NOMO-1 (cell line): Measurements from ENCODE around the gene PNLIPRP1.

Source experiments
- DNase-seq, 2 experiments: peaks; one replicate each; lab custom pipeline; 2025; ENCODE audit not compliant: unreplicated experiment in 2 of 2; lab: John Stamatoyannopoulos, UW

The PNLIPRP1 gene

DNA sequence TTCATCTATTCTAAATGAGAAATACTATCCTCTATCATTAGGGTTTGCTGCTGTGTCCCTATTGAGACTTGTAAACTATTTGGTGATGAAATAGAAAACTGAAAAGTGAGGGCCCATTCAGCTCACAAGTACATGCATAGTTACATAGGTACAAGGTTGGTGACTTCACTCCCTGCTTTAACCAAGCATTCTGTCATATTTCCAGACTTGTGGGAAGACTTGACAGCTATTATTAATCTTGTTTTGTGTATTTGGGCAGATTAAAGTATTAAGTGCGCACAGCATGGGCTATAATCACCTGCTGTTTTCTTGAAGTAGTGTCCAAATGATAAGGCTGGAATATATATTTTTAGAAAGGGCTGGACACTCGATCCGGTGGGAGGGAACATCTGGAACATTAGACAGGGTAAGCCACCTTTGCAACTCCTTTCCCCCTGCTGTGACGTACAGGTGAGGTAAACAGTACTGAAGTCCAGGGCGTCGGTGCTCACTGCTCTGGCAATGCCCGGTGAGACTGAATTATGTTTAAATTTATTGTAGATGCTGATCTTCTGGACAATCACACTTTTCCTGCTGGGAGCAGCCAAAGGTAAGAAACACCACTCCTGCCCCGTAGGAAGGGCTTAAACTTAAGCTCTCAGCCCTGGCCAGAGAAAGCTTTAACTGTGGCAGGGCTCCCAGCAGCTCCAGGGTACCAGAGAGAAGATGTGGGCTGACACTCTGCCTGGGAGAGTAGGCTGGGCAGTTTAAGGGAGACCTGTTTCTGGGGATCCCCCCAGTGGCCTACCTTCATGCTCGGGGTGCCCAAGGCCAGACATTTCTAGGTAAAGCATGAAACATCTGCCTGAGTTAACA, at the start of gene PNLIPRP1:
Gene PNLIPRP1, plus strand, starts transcription at position 370 of the 855 bp plus-strand sequence. Its CDS starts 171 bp downstream, at position 541.
- DNase-seq: no peak

DNA sequence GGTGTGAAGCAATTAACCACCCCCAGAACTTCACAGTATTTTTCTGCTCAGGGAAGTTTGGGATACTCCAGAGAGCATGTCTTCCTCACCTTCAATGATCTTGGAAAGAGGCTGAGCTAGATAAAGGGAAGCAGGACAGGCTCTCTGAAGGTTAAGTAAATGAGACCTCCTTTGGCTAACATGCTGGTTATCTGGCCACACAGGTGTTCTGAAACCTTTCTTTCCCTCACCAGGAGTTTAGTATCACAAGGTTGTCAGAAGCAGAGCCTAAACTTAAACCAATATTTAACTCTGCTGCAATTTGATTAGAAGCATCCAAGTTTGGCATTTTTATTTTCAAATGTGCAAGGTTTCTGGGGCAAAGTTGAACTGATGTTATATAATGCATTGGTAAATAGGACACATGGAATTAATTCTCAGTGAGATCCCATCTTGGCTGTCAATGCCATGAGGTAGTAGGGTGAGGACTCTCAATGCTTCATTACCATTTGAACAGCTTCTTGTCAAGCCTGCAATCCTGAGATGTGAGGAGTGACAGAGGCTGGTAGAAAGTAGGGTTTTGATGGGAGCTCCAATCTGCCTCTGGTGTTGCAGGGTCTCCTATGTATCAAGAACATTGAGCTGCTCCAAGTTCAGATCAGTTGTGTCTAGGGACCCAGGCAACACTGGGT, 48.6 kb upstream of the PNLIPRP1 start:
- DNase-seq: no peak

DNA sequence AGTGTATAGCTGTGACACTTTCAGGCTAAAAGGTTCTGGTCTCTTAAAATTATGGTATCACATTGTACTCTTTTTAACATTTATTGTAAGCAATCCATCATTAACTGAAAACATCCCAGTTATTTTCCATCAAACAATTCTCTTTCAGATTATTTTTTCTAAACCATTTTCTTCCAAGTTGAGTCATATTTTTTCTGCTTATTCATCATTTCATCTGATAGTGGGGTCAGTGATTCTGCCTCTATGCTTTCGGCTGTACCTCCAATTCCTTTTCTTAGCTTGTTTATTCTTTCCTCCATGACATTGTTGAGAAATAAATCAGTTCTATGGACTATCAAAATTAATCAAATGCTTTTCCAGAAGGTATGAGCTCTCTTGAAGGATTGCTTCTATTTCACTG, 45.6 kb upstream of the PNLIPRP1 start:
- DNase-seq: no peak

DNA sequence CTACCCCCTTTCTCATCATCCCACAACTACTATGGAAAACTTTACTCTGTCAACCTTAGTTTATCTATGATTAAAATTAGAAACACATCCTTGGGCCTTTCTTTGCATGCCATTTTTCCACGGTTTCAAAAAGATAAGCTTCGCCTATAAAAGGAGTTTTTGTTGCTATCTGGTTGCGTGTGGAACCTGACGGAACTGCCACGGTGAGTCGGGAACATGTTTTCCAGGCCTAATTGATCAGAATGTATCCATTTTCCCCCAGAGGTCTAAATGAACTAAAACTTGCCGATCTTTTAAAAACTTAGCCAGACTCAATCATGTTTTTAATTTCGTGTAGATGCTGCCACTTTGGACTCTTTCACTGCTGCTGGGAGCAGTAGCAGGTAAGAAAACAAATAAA, 45.0 kb upstream of the PNLIPRP1 start, which contains the start of gene PNLIP:
Gene PNLIP, plus strand, starts transcription at position 176 of the 400 bp plus-strand sequence. Its CDS starts 162 bp downstream, at position 338.
- no peak for DNase-seq

DNA sequence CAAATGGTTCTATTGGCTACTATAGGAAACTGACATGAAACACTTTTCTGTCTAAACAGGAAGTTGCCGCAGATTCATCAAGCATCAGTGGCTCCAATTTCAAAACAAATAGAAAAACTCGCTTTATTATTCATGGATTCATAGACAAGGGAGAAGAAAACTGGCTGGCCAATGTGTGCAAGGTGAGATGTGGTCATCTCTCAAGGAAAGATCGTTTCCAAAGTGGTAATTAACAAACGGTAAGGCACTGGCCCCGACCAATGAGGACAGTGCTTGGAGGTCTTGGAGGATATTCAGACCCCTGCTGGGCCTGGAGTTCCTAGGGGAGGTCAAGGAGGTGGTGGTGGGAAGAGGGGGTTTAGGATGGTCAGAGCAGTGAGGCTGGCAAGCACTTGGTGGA, 42.5 kb upstream of the PNLIPRP1 start:
- DNase-seq: no peak

DNA sequence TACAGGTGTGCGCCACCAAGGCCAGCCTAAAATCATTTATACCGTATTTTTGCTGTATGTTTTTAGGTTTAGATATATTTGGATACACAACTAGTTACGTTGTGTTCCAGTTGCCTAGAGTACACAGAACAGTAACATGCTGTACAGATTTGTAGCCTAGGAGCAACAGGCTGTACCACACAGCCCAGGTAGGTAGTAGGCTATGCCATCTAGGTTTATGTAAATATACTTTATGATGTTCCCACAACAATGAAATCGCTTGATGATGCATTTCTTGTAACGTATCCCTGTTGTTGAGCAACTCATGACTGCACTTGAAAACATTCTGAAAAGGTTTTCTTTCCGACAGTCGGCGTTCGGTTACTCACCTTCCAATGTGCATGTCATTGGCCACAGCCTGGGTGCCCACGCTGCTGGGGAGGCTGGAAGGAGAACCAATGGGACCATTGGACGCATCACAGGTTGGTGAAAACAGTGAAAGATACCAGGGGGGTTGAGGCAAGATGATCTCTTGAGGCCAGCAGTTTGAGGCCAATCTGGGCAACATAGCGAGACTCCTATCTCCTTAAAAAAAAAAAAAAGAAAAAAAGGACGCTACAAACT, 37.3 kb upstream of the PNLIPRP1 start:
- DNase-seq: no peak

DNA sequence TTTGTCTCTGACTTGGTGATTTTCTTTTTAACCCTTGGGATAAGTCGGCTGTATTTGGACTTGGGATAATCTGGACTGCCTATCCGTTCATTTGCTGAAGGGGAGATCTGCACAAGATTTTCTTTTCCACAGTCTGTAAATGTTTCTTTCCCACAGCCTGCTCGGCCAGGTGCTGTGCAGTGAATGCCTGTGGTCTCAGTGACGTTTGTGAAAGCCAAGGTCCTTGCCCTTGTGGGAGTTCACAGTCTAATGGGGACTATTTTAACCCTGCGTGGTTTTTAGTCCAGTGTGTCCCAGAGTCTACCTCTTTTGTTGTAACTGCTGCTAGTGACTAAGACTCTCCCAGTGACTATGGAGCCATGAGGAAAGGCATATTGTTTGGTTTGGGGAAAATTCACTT, 36.1 kb upstream of the PNLIPRP1 start:
- no peak for DNase-seq

DNA sequence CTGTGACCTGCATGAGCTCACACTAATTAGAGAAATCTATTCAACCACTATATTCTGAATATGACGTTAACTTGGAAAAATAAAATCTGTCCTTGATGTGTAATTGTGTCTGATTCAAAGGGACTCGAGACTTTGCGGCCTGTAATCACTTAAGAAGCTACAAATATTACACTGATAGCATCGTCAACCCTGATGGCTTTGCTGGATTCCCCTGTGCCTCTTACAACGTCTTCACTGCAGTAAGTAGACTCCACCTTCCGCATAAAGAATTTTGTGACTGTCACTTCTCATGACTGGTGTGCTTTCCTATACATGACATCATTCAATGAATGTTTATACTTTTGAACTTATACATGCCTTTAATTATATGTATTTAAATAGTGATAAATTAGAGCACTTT, 34.9 kb upstream of the PNLIPRP1 start:
- DNase-seq: no peak

DNA sequence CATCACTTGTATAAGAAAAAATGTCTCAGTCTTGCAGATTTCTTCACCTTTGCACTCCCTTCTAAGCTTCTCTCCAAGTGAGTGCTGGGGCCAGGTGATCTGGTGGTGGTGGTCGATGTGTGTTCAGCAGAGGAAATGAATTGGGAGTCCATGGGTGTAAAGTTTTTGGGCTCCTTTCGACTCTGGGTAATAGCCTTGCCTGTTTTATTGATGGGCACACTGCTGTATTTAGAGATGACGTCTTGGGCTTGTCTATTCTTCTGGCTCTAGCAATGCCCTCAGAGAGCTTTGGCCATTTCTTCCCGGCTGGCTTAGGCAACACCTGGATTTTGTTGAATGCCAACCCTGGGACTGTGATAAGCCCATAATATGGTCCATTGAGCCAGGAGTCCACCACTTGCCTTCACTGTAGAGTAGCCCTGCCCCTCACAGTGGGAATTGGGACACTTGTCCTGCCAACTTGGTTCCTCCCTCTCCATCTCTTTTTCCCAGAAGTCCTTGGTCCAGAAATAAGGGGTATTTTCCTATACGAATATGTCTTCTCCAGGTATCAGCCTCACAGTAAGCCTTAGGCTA, 33.4 kb upstream of the PNLIPRP1 start:
- no peak for DNase-seq

DNA sequence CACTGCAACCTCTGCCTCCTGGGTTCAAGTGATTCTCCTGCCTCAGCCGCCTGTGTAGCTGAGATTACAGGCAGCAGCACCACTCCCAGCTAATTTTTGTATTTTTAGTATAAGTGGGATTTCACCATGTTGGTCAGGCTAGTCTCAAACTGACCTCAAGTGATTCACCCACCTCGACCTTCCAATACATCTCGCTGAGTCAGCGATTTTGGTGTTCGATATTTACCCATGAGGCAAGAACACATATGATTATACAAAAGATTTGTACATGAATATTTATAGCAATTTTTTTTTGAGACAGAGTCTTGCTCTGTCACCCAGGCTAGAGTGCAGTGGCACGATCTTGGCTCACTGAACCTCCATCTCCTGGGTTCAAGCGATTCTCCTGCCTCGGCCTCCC, 25.2 kb upstream of the PNLIPRP1 start:
- no peak for DNase-seq

DNA sequence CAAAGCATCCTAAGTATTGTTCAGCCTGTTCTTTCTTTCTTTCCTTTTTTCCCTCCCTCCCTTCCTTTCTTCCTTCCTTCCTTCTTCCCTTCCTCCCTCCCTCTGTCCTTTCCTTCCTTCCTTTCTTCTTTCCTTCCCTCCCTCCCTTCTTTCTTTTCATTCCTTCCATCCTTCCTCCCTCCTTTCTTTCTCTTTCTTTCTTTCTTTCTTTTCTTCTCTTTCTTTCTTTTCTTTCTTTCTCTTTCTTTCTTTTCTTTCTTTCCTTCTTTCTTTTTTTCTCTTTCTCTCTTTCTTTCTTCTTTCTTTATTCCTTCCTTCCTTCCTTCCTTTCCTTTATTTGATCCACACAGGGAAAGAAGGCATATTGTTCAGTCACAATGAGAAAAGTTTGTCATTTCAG, 23.8 kb upstream of the PNLIPRP1 start:
- no peak for DNase-seq

DNA sequence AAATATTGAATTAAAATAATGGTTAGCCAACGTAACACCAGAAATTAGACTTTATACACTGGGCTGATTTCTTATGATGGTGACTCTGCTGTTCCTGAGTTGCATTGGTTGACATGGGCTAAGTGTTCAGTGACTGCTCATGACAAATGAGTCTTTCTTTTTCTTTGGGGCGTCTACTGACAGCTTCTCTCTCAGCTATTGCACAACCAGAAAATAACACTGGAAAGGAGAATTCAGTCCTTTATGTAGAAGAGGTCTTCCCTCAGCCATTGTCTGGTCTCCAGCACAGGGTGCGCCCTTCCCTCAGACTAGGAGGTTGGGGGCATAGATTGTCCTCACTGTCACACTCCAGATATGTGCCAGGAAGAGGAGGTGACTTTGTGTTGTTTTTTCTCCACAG, 23.4 kb upstream of the PNLIPRP1 start:
- no peak for DNase-seq

DNA sequence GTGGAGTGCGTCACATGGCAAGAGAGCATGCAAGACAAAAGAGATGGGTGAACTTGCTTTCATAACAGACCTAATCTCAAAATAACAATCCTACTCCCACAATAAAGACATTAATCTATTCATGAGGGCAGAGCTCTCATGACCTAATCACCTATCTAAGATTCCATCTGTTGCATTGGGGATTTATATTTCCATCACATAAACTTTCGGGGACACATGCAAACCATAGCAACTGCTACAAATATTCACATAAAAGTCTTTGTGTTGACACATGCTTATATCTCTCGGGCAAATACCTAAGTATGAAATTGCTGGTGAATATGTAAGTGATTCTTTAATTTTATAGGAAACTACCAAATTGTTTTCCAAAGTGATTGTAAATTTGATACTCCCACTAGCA, 16.0 kb upstream of the PNLIPRP1 start:
- DNase-seq: no peak

DNA sequence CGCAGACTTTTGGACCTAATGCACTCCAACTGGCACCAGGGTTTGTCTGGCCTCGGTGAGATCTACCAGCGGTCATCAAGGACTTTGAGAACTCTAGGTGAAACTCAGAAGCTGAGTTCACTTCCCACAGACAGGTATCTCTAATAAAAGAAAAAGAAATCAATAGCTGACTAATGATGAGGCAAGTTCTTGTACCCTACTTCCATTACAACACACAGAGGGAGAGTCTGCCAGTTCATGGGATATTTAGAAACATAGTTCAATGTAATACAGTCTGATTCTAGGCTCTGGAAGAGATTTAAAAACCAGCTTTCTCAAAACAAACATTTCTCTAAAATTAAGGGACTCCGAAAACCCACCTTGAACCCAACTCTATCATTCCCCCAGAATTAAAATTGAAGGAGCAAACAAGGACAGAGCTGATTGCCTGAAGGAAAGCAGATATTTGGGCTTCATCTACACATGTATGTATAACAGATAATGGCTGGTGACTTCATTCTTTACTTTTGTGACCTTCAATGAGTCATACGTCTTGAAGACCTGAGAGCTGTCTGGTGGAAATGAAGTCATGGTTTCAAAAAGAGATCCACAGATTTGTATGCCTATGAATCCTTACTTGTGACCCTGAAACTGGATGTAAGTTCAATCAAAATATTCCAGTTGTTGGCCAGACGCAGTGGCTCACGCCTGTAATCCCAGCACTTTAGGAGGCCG, 2.7 kb upstream of the PNLIPRP1 start:
- DNase-seq: no peak

DNA sequence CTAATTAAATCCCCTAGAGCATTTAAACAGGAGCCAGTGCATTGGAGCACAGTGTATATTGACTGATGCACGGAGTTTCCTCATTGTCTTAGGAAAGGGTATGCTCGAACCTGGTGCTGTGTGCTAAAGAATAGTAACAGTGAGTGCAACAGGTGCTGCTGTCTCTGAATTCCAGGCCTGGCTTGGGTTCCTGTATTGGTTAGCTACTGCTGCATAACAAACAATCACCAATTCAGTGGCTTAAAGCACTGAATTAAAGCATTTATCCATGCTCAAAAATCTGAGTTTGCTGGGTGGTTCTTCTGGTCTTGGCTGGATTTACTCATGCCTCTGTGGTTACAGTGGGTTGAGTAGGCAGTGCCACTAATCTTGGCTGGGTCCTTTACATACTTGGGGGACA, 1.8 kb upstream of the PNLIPRP1 start:
- DNase-seq: no peak

DNA sequence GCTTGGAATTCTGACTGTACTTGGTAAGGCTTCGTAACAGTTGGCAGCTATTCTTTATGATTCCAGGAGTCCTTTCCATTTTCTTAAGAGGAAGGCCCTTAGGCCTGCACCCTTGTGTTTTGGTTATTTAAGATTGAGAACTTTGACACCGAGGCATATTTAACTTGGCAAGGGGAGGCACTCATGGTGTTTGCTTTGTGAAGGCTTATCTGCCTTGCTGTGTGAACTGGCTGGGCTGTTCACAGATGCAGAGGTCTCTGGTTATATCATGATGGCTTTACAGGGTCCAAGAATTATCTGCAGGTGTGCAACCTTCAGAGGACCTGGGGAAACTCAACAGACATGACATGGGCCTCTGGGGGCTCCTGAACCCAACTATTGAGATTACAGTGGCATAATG, 833 bp upstream of the PNLIPRP1 start:
- no peak for DNase-seq

DNA sequence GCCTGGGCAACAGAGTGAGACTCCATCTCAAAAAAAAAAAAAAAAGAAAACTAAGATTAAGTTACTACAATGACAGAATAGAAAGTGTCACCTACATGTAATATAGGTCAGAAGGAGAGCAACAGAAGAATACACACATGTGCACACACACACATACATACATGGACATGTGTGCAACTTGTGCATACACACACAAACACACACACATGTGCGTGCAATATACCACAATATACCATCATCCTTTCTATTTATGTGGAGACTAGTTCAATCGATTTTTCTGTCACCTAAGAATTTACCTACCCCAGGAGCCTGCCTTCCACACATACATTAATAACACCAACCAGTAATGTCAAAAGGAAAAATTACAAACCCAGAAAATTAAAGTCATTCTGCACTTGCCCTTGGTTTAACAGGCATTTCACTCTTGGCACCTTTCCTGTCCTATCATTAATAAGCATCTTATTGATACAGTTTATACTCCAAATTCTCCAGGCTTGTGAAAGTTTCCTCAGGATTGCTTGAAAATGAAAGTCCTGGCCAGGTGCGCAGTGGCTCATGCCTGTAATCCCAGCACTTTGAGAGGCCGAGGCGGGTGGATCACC, 2.5 kb downstream of the PNLIPRP1 start:
- DNase-seq: no peak

DNA sequence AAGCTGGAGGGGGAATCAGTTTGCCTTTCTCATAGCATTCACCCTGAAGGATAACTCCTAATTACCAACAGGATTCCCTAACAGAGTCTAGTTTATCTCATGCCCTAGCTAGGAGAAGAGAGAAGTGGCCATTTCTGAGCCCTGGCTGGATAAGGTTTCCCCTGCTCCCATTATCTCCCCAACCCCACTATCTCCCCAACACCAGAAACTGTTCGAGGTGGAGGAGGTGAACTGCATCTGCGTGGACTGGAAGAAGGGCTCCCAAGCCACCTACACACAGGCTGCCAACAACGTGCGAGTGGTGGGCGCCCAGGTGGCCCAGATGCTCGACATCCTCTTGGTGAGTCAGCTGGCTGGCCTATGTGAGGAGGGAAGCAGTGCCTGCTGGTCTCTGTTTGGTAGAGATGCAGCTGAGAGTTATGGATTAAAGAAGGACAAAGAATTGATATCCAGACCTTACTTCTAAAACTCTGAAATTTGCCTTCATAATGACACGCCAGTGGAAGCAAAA, 3.8 kb downstream of the PNLIPRP1 start:
- no peak for DNase-seq

DNA sequence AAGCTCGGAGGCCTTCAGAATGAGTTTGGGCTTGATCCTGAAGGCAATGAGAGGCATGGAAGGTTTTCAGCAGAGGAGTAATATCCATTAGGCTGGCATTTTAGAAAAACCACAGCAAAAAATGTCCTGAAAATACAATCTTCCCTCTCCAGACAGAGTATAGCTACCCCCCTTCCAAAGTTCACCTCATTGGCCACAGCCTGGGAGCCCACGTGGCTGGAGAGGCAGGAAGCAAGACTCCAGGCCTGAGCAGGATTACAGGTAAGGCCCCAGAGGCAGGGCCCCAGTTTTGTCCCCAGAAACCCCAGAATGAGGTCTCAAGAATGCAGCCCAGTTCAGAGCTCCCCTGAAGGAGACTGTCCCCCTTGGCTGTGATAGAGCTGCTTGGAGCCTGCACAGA, 5.3 kb downstream of the PNLIPRP1 start:
- DNase-seq: no peak

DNA sequence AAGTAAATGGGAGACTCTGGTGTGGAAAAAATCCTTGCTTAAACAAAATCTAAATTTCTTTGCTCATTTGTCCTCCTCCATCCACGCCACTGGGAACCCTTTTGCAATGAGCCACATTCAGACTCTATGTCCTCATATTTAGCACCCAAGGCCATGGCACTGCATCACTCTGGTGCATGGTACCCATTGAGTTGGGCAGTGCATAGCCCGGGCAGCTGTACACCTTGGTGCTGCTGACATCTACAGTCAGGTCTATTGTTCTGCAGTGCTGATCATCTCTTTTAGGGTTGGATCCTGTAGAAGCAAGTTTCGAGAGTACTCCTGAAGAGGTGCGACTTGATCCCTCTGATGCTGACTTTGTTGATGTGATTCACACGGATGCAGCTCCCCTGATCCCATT, 6.8 kb downstream of the PNLIPRP1 start:
- no peak for DNase-seq
